HG02588 (cell line): ENCODE results near the gene CAMK2D.
"Not testable (repeated sequence)": the region's sequence is repeated elsewhere in the genome, so short reads cannot be mapped to it uniquely, and the experiment has no call there.

Source experiments
- ATAC-seq: cut with Tn5 transposase; IDR thresholded peaks from one replicate; pipeline ENCODE4 v1.9.1; 2021; ENCODE audit warnings: mild to moderate bottlenecking, moderate library complexity; ENCODE audit not compliant: unreplicated experiment

CAMK2D gene

GRCh38 chr4:113733685-113734084 lies 27.9 kb downstream of the CAMK2D start:
- ATAC-seq: no peak

- ATAC-seq: no peak
Observed at GRCh38 chr4:113732967-113733527, 28.5 kb downstream of the CAMK2D start.

- ATAC-seq: no peak
Observed at GRCh38 chr4:113730467-113731216, 30.9 kb downstream of the CAMK2D start.

- no peak for ATAC-seq
Observed at GRCh38 chr4:113727802-113728201, 33.7 kb downstream of the CAMK2D start.

GRCh38 chr4:113725963-113726362 lies 35.6 kb downstream of the CAMK2D start:
- no peak for ATAC-seq

- no peak for ATAC-seq
Observed at GRCh38 chr4:113718252-113718651, 43.3 kb downstream of the CAMK2D start.

- ATAC-seq: no peak
Observed at GRCh38 chr4:113711883-113712662, 49.5 kb downstream of the CAMK2D start.

GRCh38 chr4:113708250-113708649 lies 53.3 kb downstream of the CAMK2D start:
- ATAC-seq: peak; percentile 54

- ATAC-seq: no peak
Observed at GRCh38 chr4:113707048-113707447, 54.5 kb downstream of the CAMK2D start.

- not testable (repeated sequence) for ATAC-seq
Observed at GRCh38 chr4:113705097-113705496, 56.4 kb downstream of the CAMK2D start.

GRCh38 chr4:113702596-113702995 lies 58.9 kb downstream of the CAMK2D start:
- ATAC-seq: not testable (repeated sequence)

GRCh38 chr4:113701169-113701568 lies 60.4 kb downstream of the CAMK2D start:
- no peak for ATAC-seq

- ATAC-seq: no peak
Observed at GRCh38 chr4:113700602-113701150, 60.9 kb downstream of the CAMK2D start.

GRCh38 chr4:113699772-113700171 lies 61.8 kb downstream of the CAMK2D start:
- ATAC-seq: no peak

- ATAC-seq: no peak
Observed at GRCh38 chr4:113697429-113697828, 64.1 kb downstream of the CAMK2D start.

- ATAC-seq: no peak
Observed at GRCh38 chr4:113695328-113696169, 66.0 kb downstream of the CAMK2D start.

GRCh38 chr4:113694008-113694407 lies 67.5 kb downstream of the CAMK2D start:
- ATAC-seq: no peak

- peak; percentile 87 for ATAC-seq
Observed at GRCh38 chr4:113692809-113693411, 68.6 kb downstream of the CAMK2D start.

- ATAC-seq: no peak
Observed at GRCh38 chr4:113691676-113692075, 69.9 kb downstream of the CAMK2D start.

- ATAC-seq: no peak
Observed at GRCh38 chr4:113689394-113689793, 72.1 kb downstream of the CAMK2D start.
